Measurements from ENCODE around the gene TRAPPC12. TPM values are rescaled to one million over a fixed set of nuclear protein-coding genes. Genes with fewer than 3 reads are reported as not detected.
A peak's percentile ranks its signal among the peaks of the same experiment; 100 is the strongest.

TRAPPC12 gene
- total RNA-seq, 1 donor from 2014 or later: 121 TPM

- no peaks in the 10 kb centered on the region for H3K9me3 Mint-ChIP-seq (ENCODE audit: low read depth)
- no peaks in the 10 kb centered on the region for H3K27me3 Mint-ChIP-seq
- no peak overlapping the region for H3K4me3 Mint-ChIP-seq (ENCODE audit: low read depth)
- H3K4me1 Mint-ChIP-seq (ENCODE audit: low read depth): peaks cover 7% of the 10 kb centered on the region
- no peak for DNase-seq (ENCODE audit: low spot score, unreplicated experiment)
- peak overlapping the region; percentile 79 for H3K27ac Mint-ChIP-seq
- H3K36me3 Mint-ChIP-seq (ENCODE audit: insufficient read depth): peaks cover 11% of the 10 kb centered on the region
- no peak for TF ChIP-seq CTCF (IDR thresholded peaks at IDR 0.05; ENCODE audit: unreplicated experiment)
Observed at GRCh38 chr2:3418766-3419404, 39.4 kb downstream of the TRAPPC12 start.

DNA sequence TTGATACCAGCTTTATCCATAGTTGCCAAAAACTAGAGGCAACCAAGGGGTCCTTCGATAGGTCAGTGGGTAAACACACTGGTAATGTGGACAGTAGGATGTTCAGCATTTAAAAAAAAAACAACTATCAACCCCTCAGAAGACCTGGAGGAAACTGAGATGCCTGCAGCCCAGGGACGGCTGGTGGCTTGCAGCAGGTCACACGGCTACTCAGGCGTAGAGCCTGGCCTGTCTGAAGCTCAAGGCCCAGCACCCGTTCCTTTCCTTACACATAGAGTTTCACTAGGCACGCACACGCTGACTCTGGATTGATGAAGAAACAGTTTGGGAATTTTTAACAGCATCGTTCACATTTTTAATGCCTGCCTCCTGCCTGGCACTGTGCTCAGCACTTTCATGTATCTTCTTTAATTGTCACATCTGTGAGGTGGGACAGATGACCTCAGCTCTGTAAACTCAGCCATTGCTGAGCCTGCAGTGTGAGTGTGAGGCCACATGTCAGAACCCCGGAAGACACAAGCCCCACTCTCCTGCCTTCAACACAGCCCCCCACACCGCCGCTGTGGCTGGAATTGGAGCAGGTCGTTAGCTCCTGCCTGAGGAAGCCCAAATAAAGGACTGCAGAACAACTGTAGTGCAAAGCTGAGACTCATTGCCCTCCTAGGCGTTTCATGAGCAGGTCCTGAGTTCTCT is 40.7 kb downstream of the TRAPPC12 start:
- no peaks in the 10 kb centered on the region for H3K9me3 Mint-ChIP-seq (ENCODE audit: low read depth)
- no peak overlapping the region for H3K27ac Mint-ChIP-seq
- H3K4me3 Mint-ChIP-seq (ENCODE audit: low read depth): no peak overlapping the region
- peaks cover 8% of the 10 kb centered on the region for H3K4me1 Mint-ChIP-seq (ENCODE audit: low read depth)
- DNase-seq (ENCODE audit: low spot score, unreplicated experiment): no peak
- H3K27me3 Mint-ChIP-seq: no peaks in the 10 kb centered on the region
- peaks cover 17% of the 10 kb centered on the region for H3K36me3 Mint-ChIP-seq (ENCODE audit: insufficient read depth)
- no peak for TF ChIP-seq CTCF (IDR thresholded peaks at IDR 0.05; ENCODE audit: unreplicated experiment)

DNA sequence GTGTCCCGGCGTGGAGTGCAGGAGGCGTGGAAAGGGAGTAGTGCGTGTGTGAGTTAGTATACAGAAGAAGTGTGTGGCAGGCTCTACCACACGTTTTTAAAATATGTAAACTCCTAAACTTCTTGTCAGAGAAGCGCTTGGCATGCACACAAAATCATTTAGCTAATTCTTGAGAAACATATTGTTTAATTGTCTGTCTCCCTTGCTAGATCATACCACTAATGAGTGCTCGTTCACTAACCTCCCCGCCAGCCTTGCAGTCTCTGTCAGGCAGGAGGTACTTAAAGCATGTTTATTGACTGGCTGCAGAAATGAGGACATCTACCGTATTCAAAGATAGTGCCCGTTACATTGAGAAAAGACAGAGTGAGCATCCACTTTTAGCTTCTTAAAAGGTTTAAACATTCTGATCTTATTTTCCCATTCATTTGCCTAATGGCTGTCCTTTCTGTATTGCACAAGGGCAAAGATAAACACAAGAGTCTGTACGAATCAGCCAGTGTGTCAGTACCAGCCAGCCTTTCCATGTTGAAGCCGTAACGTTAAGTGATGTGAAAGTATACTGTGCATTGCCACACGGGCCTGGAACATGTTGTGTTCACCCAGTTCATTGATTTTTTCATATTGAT is 41.4 kb downstream of the TRAPPC12 start:
- Mint-ChIP-seq H3K27me3 (no peaks in the 10 kb centered on the region), H3K36me3 (ENCODE audit: insufficient read depth) (peaks cover 21% of the 10 kb centered on the region), H3K4me1 (ENCODE audit: low read depth) (peaks cover 8% of the 10 kb centered on the region), H3K9me3 (ENCODE audit: low read depth) (no peaks in the 10 kb centered on the region), H3K4me3 (ENCODE audit: low read depth) (no peak overlapping the region), H3K27ac (no peak overlapping the region)
- DNase-seq (ENCODE audit: low spot score, unreplicated experiment): no peak
- no peak for TF ChIP-seq CTCF (IDR thresholded peaks at IDR 0.05; ENCODE audit: unreplicated experiment)

GRCh38 chr2:3421580-3421979 is 42.1 kb downstream of the TRAPPC12 start:
- Mint-ChIP-seq H3K27ac (no peak overlapping the region), H3K4me3 (ENCODE audit: low read depth) (no peak overlapping the region), H3K27me3 (no peaks in the 10 kb centered on the region), H3K36me3 (ENCODE audit: insufficient read depth) (peaks cover 21% of the 10 kb centered on the region), H3K9me3 (ENCODE audit: low read depth) (no peaks in the 10 kb centered on the region), H3K4me1 (ENCODE audit: low read depth) (peaks cover 8% of the 10 kb centered on the region)
- no peak for DNase-seq (ENCODE audit: low spot score, unreplicated experiment)
- no peak for TF ChIP-seq CTCF (IDR thresholded peaks at IDR 0.05; ENCODE audit: unreplicated experiment)

- peaks cover 23% of the 10 kb centered on the region for H3K36me3 Mint-ChIP-seq (ENCODE audit: insufficient read depth)
- H3K9me3 Mint-ChIP-seq (ENCODE audit: low read depth): no peaks in the 10 kb centered on the region
- H3K4me1 Mint-ChIP-seq (ENCODE audit: low read depth): peaks cover 8% of the 10 kb centered on the region
- H3K27me3 Mint-ChIP-seq: no peaks in the 10 kb centered on the region
- TF ChIP-seq CTCF (IDR thresholded peaks at IDR 0.05; ENCODE audit: unreplicated experiment): no peak
- no peak overlapping the region for H3K4me3 Mint-ChIP-seq (ENCODE audit: low read depth)
- H3K27ac Mint-ChIP-seq: peak overlapping the region; percentile 54
- DNase-seq (ENCODE audit: low spot score, unreplicated experiment): no peak
Observed at GRCh38 chr2:3422161-3422779, 42.8 kb downstream of the TRAPPC12 start.

Data from progenitor cell of endocrine pancreas (in vitro differentiated cells).